Gastrocnemius medialis (tissue), 4 donors: ENCODE measurements around the gene MSRB3.

Source experiments
- POLR2A ChIP-seq, 2 donors: fragments of 450-650 bp; IDR thresholded peaks; one replicate each; pipeline ENCODE4 v1.6.1; 2017; ENCODE audit warnings: antibody characterized with exemption in 2 of 2, mild to moderate bottlenecking in 2 of 2, moderate library complexity in 2 of 2
- TF ChIP-seq, protein P1 (sequence below), 5 experiments: fragments of 450-650 bp in 3 of 5; fragments of 200-600 bp in 2 of 5; sonication (generic) in 2 of 5; IDR thresholded peaks in 4 of 5; conservative IDR thresholded peaks in 1 of 5; 1 replicate in 4 of 5; 2 replicates in 1 of 5; pipeline ENCODE4 v1.5.1; 2016 to 2019; ENCODE audit warnings: antibody characterized with exemption in 5 of 5, mild to moderate bottlenecking in 3 of 5, moderate library complexity in 3 of 5

DNA sequence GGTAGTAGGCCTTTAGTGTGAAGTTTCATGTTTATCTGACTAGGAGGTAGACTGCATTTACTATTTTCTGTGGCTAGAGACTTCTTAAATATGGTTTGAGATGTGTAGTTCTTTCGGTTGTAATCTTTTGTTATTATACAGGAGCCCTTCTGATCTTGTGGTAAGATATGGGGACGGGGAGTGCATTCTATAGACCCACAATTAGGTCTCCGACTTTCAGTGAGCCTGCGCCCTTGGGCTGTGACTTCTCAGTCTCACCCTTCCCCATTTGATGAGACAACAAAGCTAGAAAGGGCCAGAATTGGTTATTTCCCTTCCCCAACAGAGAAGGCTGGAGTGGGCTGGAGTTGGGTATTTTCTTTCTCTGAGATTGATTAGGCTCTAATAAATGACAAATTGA is 130.0 kb downstream of the MSRB3 start:
- TF ChIP-seq, protein P1, sequence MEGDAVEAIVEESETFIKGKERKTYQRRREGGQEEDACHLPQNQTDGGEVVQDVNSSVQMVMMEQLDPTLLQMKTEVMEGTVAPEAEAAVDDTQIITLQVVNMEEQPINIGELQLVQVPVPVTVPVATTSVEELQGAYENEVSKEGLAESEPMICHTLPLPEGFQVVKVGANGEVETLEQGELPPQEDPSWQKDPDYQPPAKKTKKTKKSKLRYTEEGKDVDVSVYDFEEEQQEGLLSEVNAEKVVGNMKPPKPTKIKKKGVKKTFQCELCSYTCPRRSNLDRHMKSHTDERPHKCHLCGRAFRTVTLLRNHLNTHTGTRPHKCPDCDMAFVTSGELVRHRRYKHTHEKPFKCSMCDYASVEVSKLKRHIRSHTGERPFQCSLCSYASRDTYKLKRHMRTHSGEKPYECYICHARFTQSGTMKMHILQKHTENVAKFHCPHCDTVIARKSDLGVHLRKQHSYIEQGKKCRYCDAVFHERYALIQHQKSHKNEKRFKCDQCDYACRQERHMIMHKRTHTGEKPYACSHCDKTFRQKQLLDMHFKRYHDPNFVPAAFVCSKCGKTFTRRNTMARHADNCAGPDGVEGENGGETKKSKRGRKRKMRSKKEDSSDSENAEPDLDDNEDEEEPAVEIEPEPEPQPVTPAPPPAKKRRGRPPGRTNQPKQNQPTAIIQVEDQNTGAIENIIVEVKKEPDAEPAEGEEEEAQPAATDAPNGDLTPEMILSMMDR (IDR thresholded peaks at IDR 0.05 in 4 of 5, conservative IDR thresholded peaks at IDR 0.05 in 1 of 5): no peak
- no peak for TF ChIP-seq POLR2A (IDR thresholded peaks at IDR 0.05)
